ENCODE measurements around the gene GRK1.
A peak's percentile ranks its signal among the peaks of the same experiment; 100 is the strongest.

GRK1 gene

DNA sequence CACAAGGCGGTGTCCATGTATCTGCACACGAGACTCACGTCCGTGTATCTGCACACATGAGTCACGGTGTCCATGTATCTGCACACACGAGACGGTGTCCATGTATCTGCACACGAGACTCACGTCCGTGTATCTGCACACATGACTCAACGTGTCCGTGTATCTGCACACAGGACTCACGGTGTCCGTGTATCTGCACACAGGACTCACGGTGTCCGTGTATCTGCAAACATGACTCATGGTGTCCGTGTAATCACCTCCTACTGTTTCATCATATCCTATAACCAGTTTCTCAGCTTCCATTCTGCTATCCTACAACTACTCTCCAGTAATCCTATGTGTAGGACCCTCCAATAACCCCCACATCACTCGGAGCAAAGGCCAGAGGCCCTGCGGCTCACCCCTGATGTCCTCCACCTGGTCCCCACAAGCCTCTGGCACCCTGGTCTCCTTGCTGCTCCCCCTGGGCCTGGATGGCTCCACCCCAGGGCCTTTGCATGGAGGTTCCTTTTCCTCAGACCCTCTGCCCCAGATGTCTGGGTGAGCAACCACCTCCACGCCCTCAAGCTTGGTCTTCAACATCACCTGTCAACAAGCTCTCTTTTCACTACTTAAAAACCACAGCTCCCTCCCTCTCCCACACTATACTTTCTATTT is 89.5 kb downstream of the GRK1 start:
- Histone ChIP-seq H3K9me3 (ENCODE audit: insufficient read depth, low read length) (0 out of 2 replicates have a peak, but pooled peaks cover 2% of the 10 kb centered on the region), H3K79me2 (ENCODE audit: insufficient read depth, low read length) (no peaks in the 10 kb centered on the region), H4K20me1 (ENCODE audit: low read depth, low read length) (no peaks in the 10 kb centered on the region), H3K4me2 (ENCODE audit: low read depth, low read length, poor library complexity, severe bottlenecking) (no peak overlapping the region), H3K9me2 (replicated peaks; ENCODE audit: insufficient read depth, low read length) (no peaks in the 10 kb centered on the region), H3K4me3 (ENCODE audit: insufficient read depth, low read length, poor library complexity, severe bottlenecking) (no peak overlapping the region), H3K27me3 (ENCODE audit: low read length) (no peaks in the 10 kb centered on the region; the same call in 1 of the 2 replicates), H2AFZ (ENCODE audit: low read depth, low read length, severe bottlenecking) (no peak overlapping the region), H3K9ac (ENCODE audit: low read length) (no peak overlapping the region), H3K36me3 (ENCODE audit: low read length) (no peaks in the 10 kb centered on the region), H3F3A (ENCODE audit: insufficient read depth) (no peaks in the 10 kb centered on the region), H3K27ac (ENCODE audit: low read depth, low read length) (no peak overlapping the region)
- TF ChIP-seq, protein P1, sequence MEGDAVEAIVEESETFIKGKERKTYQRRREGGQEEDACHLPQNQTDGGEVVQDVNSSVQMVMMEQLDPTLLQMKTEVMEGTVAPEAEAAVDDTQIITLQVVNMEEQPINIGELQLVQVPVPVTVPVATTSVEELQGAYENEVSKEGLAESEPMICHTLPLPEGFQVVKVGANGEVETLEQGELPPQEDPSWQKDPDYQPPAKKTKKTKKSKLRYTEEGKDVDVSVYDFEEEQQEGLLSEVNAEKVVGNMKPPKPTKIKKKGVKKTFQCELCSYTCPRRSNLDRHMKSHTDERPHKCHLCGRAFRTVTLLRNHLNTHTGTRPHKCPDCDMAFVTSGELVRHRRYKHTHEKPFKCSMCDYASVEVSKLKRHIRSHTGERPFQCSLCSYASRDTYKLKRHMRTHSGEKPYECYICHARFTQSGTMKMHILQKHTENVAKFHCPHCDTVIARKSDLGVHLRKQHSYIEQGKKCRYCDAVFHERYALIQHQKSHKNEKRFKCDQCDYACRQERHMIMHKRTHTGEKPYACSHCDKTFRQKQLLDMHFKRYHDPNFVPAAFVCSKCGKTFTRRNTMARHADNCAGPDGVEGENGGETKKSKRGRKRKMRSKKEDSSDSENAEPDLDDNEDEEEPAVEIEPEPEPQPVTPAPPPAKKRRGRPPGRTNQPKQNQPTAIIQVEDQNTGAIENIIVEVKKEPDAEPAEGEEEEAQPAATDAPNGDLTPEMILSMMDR (IDR thresholded peaks at IDR 0.05; ENCODE audit: insufficient read depth, low read length, poor library complexity, severe bottlenecking), result no peak
- no peak for TF ChIP-seq EZH2phosphoT487 (conservative IDR thresholded peaks at IDR 0.05; ENCODE audit: low read length)

DNA sequence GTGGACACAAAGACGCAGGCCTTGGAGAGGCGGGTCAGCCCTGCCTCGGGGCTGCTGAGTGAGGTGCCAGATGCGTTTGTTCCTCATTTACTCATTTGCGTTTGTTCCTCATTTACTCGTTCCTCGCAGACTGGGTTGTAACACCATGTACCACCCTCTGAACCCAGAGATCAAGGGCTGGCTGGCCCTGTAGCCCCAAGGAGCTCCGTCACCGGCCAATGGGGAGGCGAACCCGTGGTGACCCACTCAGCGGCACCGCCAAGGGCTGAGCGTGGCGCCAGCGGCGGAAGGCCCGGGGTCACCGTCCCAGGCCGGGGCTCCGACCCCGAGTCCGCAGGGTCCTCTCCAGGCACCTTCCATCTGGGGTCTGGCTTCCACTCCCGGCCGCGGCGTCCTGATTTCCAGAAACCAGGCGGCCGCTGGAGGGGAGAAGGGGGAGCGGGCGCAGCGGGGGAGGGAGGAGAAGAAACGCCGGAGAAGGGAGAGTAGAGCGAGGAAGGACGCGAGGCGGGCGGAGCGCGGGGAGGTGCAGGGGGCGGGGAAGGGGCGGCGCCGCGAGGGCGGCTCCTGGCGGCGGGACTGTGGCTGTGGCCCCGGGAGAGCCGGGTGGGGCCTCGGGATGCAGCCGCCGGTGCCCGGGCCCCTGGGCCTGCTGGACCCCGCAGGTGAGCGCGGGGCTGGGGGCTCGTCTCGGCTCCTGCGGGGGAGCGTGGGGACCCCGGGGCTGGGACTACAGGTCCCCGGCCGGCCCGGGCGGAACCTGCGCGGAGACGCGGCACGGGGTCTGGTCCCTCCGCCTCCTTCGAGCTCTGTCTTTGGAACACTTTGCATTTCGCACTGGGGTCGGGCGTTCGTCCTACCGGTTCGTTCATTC is 91.9 kb downstream of the GRK1 start, which contains the start of gene TMEM255B:
Gene TMEM255B (plus strand): TSS at position 576 of the 874 bp plus-strand sequence. CDS start 44 bp downstream, at position 620.
- Histone ChIP-seq H3K9me2 (replicated peaks; ENCODE audit: insufficient read depth, low read length) (no peaks in the 10 kb centered on the region), H3K79me2 (ENCODE audit: insufficient read depth, low read length) (no peaks in the 10 kb centered on the region), H3K4me2 (ENCODE audit: low read depth, low read length, poor library complexity, severe bottlenecking) (peak within 1 kb of the TSS; percentile 89), H3K4me3 (ENCODE audit: insufficient read depth, low read length, poor library complexity, severe bottlenecking) (peak within 1 kb of the TSS; percentile 74), H4K20me1 (ENCODE audit: low read depth, low read length) (no peaks in the 10 kb centered on the region), H3K9me3 (ENCODE audit: insufficient read depth, low read length) (no peaks in the 10 kb centered on the region), H3K27ac (ENCODE audit: low read depth, low read length) (no peak within 1 kb of the TSS), H3K36me3 (ENCODE audit: low read length) (no peaks in the 10 kb centered on the region), H3K9ac (ENCODE audit: low read length) (peak within 1 kb of the TSS; percentile 60), H2AFZ (ENCODE audit: low read depth, low read length, severe bottlenecking) (peak within 1 kb of the TSS; percentile 95), H3F3A (ENCODE audit: insufficient read depth) (no peaks in the 10 kb centered on the region), H3K27me3 (ENCODE audit: low read length) (no peaks in the 10 kb centered on the region; the same call in 1 of the 2 replicates)
- TF ChIP-seq, protein P1 (IDR thresholded peaks at IDR 0.05; ENCODE audit: insufficient read depth, low read length, poor library complexity, severe bottlenecking), result no peak
- no peak for TF ChIP-seq EZH2phosphoT487 (conservative IDR thresholded peaks at IDR 0.05; ENCODE audit: low read length)

DNA sequence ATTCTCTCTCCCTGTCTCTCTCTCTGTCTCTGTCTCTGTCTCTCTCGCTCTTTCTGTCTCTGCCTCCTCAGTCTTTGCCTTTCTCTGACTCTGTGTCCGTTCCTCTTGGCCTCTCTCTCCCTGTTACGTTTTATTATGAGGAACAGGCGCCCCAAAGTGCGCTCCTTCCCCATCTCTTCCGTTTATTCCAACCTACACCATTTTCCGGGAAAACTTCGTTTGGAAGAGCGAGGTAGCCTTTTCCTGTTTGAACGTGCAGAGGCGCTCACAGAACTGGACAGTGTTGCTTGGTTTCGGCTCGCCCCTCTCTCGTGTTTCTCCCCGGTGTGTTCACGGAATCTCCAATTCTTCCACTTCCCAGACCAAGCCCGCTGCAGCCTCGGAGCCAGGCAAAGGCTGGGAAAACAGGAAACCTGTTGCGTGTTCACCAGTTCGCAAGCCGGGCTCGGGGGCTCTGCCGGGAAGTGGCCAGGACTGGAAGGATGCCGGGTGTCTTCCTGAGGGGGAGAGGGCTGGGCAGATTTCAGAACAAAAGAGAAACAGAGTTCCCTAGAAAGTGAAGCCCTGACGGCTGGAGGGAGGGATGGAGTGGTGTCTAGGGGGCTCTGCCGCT is 92.6 kb downstream of the GRK1 start:
- Histone ChIP-seq H3K9me3 (ENCODE audit: insufficient read depth, low read length) (no peaks in the 10 kb centered on the region), H4K20me1 (ENCODE audit: low read depth, low read length) (no peaks in the 10 kb centered on the region), H3F3A (ENCODE audit: insufficient read depth) (no peaks in the 10 kb centered on the region), H3K9ac (ENCODE audit: low read length) (peak overlapping the region; percentile 60), H3K27me3 (ENCODE audit: low read length) (no peaks in the 10 kb centered on the region; the same call in 1 of the 2 replicates), H3K27ac (ENCODE audit: low read depth, low read length) (no peak overlapping the region), H2AFZ (ENCODE audit: low read depth, low read length, severe bottlenecking) (peak overlapping the region; percentile 95), H3K79me2 (ENCODE audit: insufficient read depth, low read length) (no peaks in the 10 kb centered on the region), H3K4me3 (ENCODE audit: insufficient read depth, low read length, poor library complexity, severe bottlenecking) (peak overlapping the region; percentile 74), H3K4me2 (ENCODE audit: low read depth, low read length, poor library complexity, severe bottlenecking) (peak overlapping the region; percentile 89), H3K9me2 (replicated peaks; ENCODE audit: insufficient read depth, low read length) (no peaks in the 10 kb centered on the region), H3K36me3 (ENCODE audit: low read length) (no peaks in the 10 kb centered on the region)
- TF ChIP-seq EZH2phosphoT487 (conservative IDR thresholded peaks at IDR 0.05; ENCODE audit: low read length), result no peak
- TF ChIP-seq, protein P1 (IDR thresholded peaks at IDR 0.05; ENCODE audit: insufficient read depth, low read length, poor library complexity, severe bottlenecking), result no peak

All from SU-DHL-6 (cell line).